ENCODE results near the gene LRRC28.

DNA sequence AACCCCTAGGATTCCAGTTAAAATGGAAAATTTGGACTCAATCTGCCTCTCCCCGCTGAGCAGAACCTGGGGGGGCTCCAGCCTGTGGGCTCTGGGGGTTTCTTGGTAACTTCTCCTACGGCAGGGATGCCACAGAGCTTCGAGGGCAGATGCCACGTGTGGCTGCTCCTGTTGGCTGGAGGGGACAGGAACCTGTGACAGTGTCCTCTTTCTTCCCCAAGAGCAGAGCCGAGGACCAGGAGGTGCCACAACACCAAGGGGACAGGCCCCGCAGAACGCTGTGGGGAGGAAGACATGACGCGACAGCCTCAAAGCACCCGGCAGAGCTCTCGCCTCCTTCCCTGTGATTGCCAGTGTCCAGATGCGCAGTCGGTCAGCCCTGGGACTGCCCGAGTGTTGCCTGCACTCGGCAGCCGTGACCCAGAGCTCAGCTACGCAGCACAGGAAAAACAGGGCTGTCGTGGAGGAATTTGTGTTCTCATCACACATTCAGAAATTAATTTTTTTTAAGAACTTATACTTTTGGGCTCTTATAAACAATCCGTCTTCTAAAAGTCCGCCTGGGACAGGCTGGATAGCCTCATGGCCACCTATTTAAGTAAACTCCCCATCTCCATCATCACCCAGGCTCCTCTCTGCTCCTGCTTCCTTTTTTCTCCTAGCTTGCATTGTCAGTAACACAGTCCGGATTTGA lies 182.6 kb downstream of the LRRC28 start:
- TF ChIP-seq, protein P1, sequence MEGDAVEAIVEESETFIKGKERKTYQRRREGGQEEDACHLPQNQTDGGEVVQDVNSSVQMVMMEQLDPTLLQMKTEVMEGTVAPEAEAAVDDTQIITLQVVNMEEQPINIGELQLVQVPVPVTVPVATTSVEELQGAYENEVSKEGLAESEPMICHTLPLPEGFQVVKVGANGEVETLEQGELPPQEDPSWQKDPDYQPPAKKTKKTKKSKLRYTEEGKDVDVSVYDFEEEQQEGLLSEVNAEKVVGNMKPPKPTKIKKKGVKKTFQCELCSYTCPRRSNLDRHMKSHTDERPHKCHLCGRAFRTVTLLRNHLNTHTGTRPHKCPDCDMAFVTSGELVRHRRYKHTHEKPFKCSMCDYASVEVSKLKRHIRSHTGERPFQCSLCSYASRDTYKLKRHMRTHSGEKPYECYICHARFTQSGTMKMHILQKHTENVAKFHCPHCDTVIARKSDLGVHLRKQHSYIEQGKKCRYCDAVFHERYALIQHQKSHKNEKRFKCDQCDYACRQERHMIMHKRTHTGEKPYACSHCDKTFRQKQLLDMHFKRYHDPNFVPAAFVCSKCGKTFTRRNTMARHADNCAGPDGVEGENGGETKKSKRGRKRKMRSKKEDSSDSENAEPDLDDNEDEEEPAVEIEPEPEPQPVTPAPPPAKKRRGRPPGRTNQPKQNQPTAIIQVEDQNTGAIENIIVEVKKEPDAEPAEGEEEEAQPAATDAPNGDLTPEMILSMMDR (IDR thresholded peaks at IDR 0.05; ENCODE audit: low read depth, low read length) = no peak
- no peak for TF ChIP-seq EZH2phosphoT487 (IDR thresholded peaks at IDR 0.05; ENCODE audit: low read depth)

Measured in OCI-LY3 (cell line).